CD4-positive, CD25-positive, alpha-beta regulatory T cell (primary cell): ENCODE data around the gene FAM83E. TPM values are rescaled to one million over a fixed set of nuclear protein-coding genes. Genes with fewer than 3 reads are reported as not detected.

ENCODE experiments used
- ATAC-seq, 2 donors: fragments of 150-1000 bp; cut with Tn5 transposase; one replicate each; pipeline ENCODE4 v1.10.0; 2021; ENCODE audit warnings: low read depth in 2 of 2, moderate number of reproducible peaks in 2 of 2, moderate library complexity in 1 of 2
- DNase-seq, 3 donors: peaks; one replicate each; pipeline versions ENCODE4 v3.0.0 to v3.0.0-alpha.2; 2012 to 2022; ENCODE audit warnings: mixed read lengths in 1 of 3
- H3K27ac ChIP-seq: one replicate; pipeline ENCODE4 v1.7.0; 2013; ENCODE audit warnings: mild to moderate bottlenecking, low read length; ENCODE audit not compliant: insufficient read depth, poor library complexity, severe bottlenecking
- H3K27me3 ChIP-seq: one replicate; pipeline ENCODE4 v1.7.0; 2013; ENCODE audit warnings: low read length; ENCODE audit not compliant: control insufficient read depth, insufficient read depth
- H3K36me3 ChIP-seq: one replicate; pipeline ENCODE4 v1.7.0; 2013; ENCODE audit warnings: mild to moderate bottlenecking, low read length, moderate library complexity; ENCODE audit not compliant: control insufficient read depth, insufficient read depth
- H3K4me1 ChIP-seq: 2 replicates; pipeline ENCODE4 v1.7.0; 2013; ENCODE audit warnings: mild to moderate bottlenecking, low read length; ENCODE audit not compliant: insufficient read depth, control insufficient read depth, poor library complexity, severe bottlenecking
- H3K4me3 ChIP-seq: one replicate; pipeline ENCODE4 v1.7.0; 2013; ENCODE audit warnings: low read depth, mild to moderate bottlenecking, low read length, moderate library complexity
- H3K9me3 ChIP-seq, 2 experiments: 1 replicate in 1 of 2; 2 replicates in 1 of 2; pipeline ENCODE4 v1.7.0; 2013; ENCODE audit warnings: low read length in 2 of 2, mild to moderate bottlenecking in 1 of 2, moderate library complexity in 1 of 2; ENCODE audit not compliant: control insufficient read depth in 2 of 2
- H3K27ac Mint-ChIP-seq, 3 donors: one replicate each; pipeline ENCODE4 v1.8.0; 2020 to 2022; ENCODE audit warnings: mild to moderate bottlenecking in 3 of 3, mixed read lengths in 3 of 3, moderate library complexity in 2 of 3
- H3K27me3 Mint-ChIP-seq: one replicate; pipeline ENCODE4 v1.8.0; 2022; ENCODE audit warnings: mild to moderate bottlenecking, mixed read lengths
- H3K36me3 Mint-ChIP-seq: one replicate; pipeline ENCODE4 v1.8.0; 2020; ENCODE audit warnings: mixed read lengths
- H3K4me1 Mint-ChIP-seq, 4 donors: one replicate each; pipeline ENCODE4 v1.8.0; 2020 to 2022; ENCODE audit warnings: mixed read lengths in 4 of 4, mild to moderate bottlenecking in 1 of 4
- H3K4me3 Mint-ChIP-seq, 4 donors: one replicate each; pipeline ENCODE4 v1.8.0; 2020 to 2022; ENCODE audit warnings: mild to moderate bottlenecking in 4 of 4, mixed read lengths in 4 of 4, moderate library complexity in 3 of 4
- H3K9me3 Mint-ChIP-seq, 7 donors: one replicate each; pipeline ENCODE4 v1.8.0; 2020 to 2022; ENCODE audit warnings: mixed read lengths in 7 of 7, mild to moderate bottlenecking in 3 of 7, moderate library complexity in 2 of 7
- polyA plus RNA-seq, 4 donors: library from polyadenylated mRNA; unstranded; fragments of 300-500 nt; fragmentation: Illumina TruSeq; gene quantifications; one replicate each; pipeline ENCODE4 v1.2.3, GENCODE V29; 2021
- total RNA-seq: library from RNA; stranded (reverse); gene quantifications from one replicate; pipeline ENCODE4 v1.2.3, GENCODE V29; 2022

The FAM83E gene
- total and polyA plus RNA-seq, 5 donors from 2014 or later, result 0.31 to 0.76 TPM; not detected in 3

- Histone ChIP-seq H3K36me3 (no peaks in the 10 kb centered on the region), H3K27ac (no peak overlapping the region), H3K27me3 (no peaks in the 10 kb centered on the region), H3K4me3 (peak overlapping the region; percentile 48), H3K4me1 (peaks cover 7% of the 10 kb centered on the region), H3K9me3 (no peaks in the 10 kb centered on the region)
- Mint-ChIP-seq H3K4me3 (peak overlapping the region in 1 of 4 donors; percentile 75), H3K27me3 (no peaks in the 10 kb centered on the region), H3K9me3 (no peaks in the 10 kb centered on the region), H3K36me3 (peaks cover 4% of the 10 kb centered on the region), H3K4me1 (peaks cover 0 to 5% (median 3%) of the 10 kb centered on the region in 4 donors), H3K27ac (no peak overlapping the region)
- peak; percentile 71 to 87 for ATAC-seq
- DNase-seq, result peak; percentile 35 to 72 (median 62)
Measured at GRCh38 chr19:48608798-48609263, 6.0 kb downstream of the FAM83E start.

DNA sequence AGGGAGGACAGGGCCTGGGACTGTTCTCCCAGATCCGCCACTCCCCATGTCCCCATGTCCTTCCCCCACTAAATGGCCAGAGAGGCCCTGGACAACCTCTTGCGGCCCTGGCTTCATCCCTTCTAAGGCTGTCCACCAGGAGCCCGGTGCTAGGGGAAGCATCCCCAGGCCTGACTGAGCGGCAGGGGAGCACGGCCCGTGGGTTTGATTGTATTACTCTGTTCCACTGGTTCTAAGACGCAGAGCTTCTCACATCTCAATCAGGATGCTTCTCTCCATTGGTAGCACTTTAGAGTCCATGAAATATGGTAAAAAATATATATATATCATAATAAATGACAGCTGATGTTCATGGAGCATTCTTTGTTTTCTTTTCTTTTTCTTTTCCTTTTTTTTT, 7.5 kb downstream of the FAM83E start:
- no peak overlapping the region for H3K4me3 Mint-ChIP-seq
- H3K27me3 ChIP-seq, result no peaks in the 10 kb centered on the region
- peaks cover 7% of the 10 kb centered on the region for H3K4me1 ChIP-seq
- H3K36me3 ChIP-seq, result no peaks in the 10 kb centered on the region
- no peaks in the 10 kb centered on the region for H3K36me3 Mint-ChIP-seq
- H3K27ac Mint-ChIP-seq, result no peak overlapping the region
- H3K9me3 ChIP-seq, result no peaks in the 10 kb centered on the region
- no peaks in the 10 kb centered on the region for H3K27me3 Mint-ChIP-seq
- ATAC-seq (no peak), DNase-seq (no peak)
- no peak overlapping the region for H3K4me3 ChIP-seq
- no peak overlapping the region for H3K27ac ChIP-seq
- H3K9me3 Mint-ChIP-seq, result no peaks in the 10 kb centered on the region
- H3K4me1 Mint-ChIP-seq, result peaks cover 0 to 5% (median 2%) of the 10 kb centered on the region in 4 donors

- Histone ChIP-seq H3K4me3 (no peak within 1 kb of the TSS), H3K36me3 (no peaks in the 10 kb centered on the region), H3K9me3 (no peaks in the 10 kb centered on the region), H3K4me1 (peaks cover 7% of the 10 kb centered on the region), H3K27me3 (no peaks in the 10 kb centered on the region), H3K27ac (no peak within 1 kb of the TSS)
- H3K4me1 Mint-ChIP-seq, result peaks cover 0 to 5% (median 2%) of the 10 kb centered on the region in 4 donors
- no peaks in the 10 kb centered on the region for H3K9me3 Mint-ChIP-seq
- no peak within 1 kb of the TSS for H3K4me3 Mint-ChIP-seq
- H3K36me3 Mint-ChIP-seq, result no peaks in the 10 kb centered on the region
- no peaks in the 10 kb centered on the region for H3K27me3 Mint-ChIP-seq
- H3K27ac Mint-ChIP-seq, result no peak within 1 kb of the TSS
- no peak for DNase-seq
- no peak for ATAC-seq
Measured at GRCh38 chr19:48606463-48607358, 8.2 kb downstream of the FAM83E start, which contains the start of gene SPACA4. Gene SPACA4, plus strand, starts transcription at chr19:48606742. Its CDS starts 237 bp downstream, at chr19:48606979.

GRCh38 chr19:48603850-48604249, 11.0 kb downstream of the FAM83E start:
- H3K4me3 Mint-ChIP-seq, result no peak overlapping the region
- no peaks in the 10 kb centered on the region for H3K27me3 ChIP-seq
- H3K36me3 ChIP-seq, result no peaks in the 10 kb centered on the region
- no peaks in the 10 kb centered on the region for H3K36me3 Mint-ChIP-seq
- no peaks in the 10 kb centered on the region for H3K9me3 Mint-ChIP-seq
- no peak for DNase-seq
- no peak overlapping the region for H3K27ac ChIP-seq
- peaks cover 3% of the 10 kb centered on the region for H3K4me1 ChIP-seq
- no peaks in the 10 kb centered on the region for H3K9me3 ChIP-seq
- no peak for ATAC-seq
- H3K27me3 Mint-ChIP-seq, result no peaks in the 10 kb centered on the region
- H3K27ac Mint-ChIP-seq, result no peak overlapping the region
- no peak overlapping the region for H3K4me3 ChIP-seq
- H3K4me1 Mint-ChIP-seq, result peaks cover 0 to 3% (median 1%) of the 10 kb centered on the region in 4 donors

DNA sequence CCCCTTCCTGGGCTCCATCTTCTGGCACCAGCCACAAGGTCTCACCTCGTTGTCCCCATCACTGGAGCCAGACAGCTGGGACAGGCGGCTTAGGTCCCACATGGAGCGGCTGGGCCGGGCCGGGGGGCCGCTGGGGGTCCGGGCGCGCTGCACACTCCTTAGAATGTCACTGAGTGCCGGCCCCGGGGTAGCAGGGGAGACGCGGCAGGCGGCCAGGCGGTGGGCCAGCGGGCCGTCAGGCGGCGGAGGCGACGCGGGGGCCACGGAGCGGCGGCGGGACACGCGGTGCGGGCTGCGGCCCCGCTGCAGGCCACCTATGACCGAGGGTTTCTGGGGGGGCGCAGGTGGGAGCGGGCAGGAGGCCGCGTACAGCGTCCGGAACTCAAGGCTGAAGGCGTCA, 11.4 kb downstream of the FAM83E start:
- H3K27me3 Mint-ChIP-seq, result no peaks in the 10 kb centered on the region
- H3K9me3 Mint-ChIP-seq, result no peaks in the 10 kb centered on the region
- no peak overlapping the region for H3K4me3 Mint-ChIP-seq
- H3K4me1 Mint-ChIP-seq, result peaks cover 0 to 2% (median 0%) of the 10 kb centered on the region in 4 donors
- H3K4me1 ChIP-seq, result no peaks in the 10 kb centered on the region
- no peaks in the 10 kb centered on the region for H3K27me3 ChIP-seq
- H3K9me3 ChIP-seq, result no peaks in the 10 kb centered on the region
- H3K36me3 ChIP-seq, result no peaks in the 10 kb centered on the region
- H3K4me3 ChIP-seq, result no peak overlapping the region
- H3K36me3 Mint-ChIP-seq, result no peaks in the 10 kb centered on the region
- H3K27ac ChIP-seq, result no peak overlapping the region
- no peak for DNase-seq
- no peak overlapping the region for H3K27ac Mint-ChIP-seq
- no peak for ATAC-seq

DNA sequence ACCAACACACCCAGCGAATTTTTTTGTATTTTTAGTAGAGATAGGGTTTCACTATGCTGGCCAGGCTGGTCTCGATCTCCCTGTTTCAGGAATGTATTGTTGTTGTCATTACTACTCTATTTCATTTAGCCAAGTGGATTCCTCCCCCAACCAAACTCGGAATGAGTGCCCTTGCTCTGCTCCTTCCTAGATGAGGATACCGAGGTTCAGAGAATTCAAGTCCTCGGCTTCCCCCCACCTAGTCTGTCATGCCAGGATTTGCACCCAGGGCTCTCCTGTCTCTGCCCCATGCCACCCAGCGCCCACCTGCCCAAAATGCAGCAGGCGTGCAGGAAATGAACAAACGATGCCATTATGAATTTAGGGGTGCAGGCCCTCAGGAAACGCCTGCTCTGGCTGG, 11.9 kb downstream of the FAM83E start:
- no peaks in the 10 kb centered on the region for H3K27me3 ChIP-seq
- Mint-ChIP-seq H3K4me1 (peaks cover 0 to 2% (median 0%) of the 10 kb centered on the region in 4 donors), H3K9me3 (no peaks in the 10 kb centered on the region), H3K27ac (peak overlapping the region in 1 of 3 donors; percentile 15), H3K4me3 (no peak overlapping the region), H3K27me3 (no peaks in the 10 kb centered on the region), H3K36me3 (no peaks in the 10 kb centered on the region)
- no peaks in the 10 kb centered on the region for H3K9me3 ChIP-seq
- no peak overlapping the region for H3K27ac ChIP-seq
- no peaks in the 10 kb centered on the region for H3K4me1 ChIP-seq
- no peak for DNase-seq
- no peaks in the 10 kb centered on the region for H3K36me3 ChIP-seq
- no peak overlapping the region for H3K4me3 ChIP-seq
- ATAC-seq, result no peak

GRCh38 chr19:48600679-48601417, 14.0 kb downstream of the FAM83E start:
- H3K27ac Mint-ChIP-seq, result no peak overlapping the region
- no peaks in the 10 kb centered on the region for H3K9me3 Mint-ChIP-seq
- Histone ChIP-seq H3K4me3 (no peak overlapping the region), H3K27me3 (no peaks in the 10 kb centered on the region), H3K9me3 (no peaks in the 10 kb centered on the region), H3K4me1 (peaks cover 12% of the 10 kb centered on the region), H3K36me3 (no peaks in the 10 kb centered on the region), H3K27ac (no peak overlapping the region)
- H3K4me3 Mint-ChIP-seq, result peak overlapping the region in 1 of 4 donors; percentile 51
- no peaks in the 10 kb centered on the region for H3K36me3 Mint-ChIP-seq
- no peak for ATAC-seq
- H3K27me3 Mint-ChIP-seq, result no peaks in the 10 kb centered on the region
- DNase-seq, result no peak
- H3K4me1 Mint-ChIP-seq, result peaks cover 0 to 10% (median 4%) of the 10 kb centered on the region in 4 donors
